HG03175 (cell line): ENCODE results near the gene ATG7.

Experiments
- ATAC-seq: cut with Tn5 transposase; IDR thresholded peaks from one replicate; pipeline ENCODE4 v1.9.1; 2021; ENCODE audit warnings: mild to moderate bottlenecking, moderate library complexity; ENCODE audit not compliant: unreplicated experiment

ATG7 gene

GRCh38 chr3:11603628-11604027 is 331.4 kb downstream of the ATG7 start:
- ATAC-seq, result no peak

DNA sequence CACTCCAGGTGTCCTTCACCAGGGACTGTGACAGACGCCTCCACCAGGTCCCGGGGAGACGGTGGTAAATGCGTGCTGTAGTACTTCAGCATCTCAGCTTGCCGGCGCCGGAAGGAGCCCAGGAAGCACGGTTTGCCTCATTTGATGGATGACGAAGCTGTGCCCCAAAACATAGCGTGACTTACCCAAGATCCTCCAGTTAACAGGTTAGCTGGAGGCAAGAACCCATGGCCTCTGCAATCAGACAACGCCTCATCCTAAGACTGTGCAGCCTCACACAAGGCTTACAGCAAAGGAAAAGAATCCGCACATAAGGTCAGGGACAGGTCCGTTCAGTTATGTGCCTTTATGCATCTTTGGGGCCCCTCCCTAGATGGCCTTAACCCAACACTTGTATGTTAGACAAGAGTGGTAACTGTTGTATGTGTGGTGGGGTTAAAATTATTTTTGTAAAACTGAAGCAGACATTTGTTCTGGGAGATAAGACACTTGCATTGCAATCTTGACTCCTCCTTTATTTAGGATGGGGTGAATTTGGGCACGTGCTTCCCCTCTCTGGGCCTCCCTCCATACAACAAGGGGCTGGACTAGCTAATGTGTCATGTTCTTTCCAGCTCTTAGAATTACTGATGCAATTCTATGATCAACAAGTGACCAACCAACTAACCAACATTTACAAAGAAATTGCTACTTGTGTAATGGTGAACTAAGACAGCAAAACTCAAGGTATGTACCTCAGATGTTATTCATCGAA is 332.1 kb downstream of the ATG7 start:
- no peak for ATAC-seq

DNA sequence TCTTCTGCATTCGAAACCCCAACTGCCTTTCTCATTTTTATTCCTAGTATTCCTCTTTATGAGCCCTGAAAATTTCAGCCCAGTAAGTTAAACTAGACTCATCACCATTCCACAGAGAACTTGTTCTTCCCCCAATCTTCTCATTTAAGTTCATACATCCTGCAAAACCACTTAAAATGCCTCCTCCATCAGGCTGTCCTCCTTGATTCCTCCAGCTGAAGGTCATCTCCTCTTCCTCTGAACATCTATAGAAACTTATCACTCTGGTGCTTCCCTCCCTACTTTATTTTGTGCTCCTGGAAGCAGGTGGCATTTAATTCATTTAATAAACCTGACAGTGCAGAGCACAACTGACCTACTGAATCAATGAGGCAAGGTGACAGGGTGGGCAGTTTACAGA is 333.2 kb downstream of the ATG7 start:
- ATAC-seq, result no peak

- ATAC-seq, result no peak
These were observed 334.0 kb downstream of the ATG7 start for GRCh38 chr3:11606090-11606784.

DNA sequence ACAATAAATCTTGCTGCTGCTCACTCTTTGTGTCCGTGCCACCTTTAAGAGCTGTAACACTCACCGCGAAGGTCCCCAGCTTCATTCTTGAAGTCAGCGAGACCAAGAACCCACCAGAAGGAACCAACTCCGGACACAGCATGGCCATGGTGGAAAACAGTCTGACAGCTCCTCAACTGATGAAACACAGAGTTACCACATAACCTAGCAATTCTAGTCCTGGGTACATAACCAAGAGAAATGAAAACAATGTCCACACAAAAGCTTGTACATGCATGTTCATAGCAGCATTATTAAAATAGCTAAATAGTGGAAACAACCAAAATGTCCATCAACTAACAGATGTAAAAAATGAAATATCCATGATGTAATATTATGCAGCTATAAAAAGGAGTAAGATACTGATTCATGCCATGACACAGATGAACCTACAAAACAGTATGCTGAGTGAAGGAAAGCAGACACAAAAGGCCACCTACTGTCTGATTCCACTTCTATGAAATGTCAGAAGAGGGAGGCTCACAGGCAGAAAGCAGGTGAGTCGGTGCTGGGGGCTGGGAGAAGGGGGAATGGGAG is 334.8 kb downstream of the ATG7 start:
- ATAC-seq, result no peak
